ENCODE data around the gene TBCK.

Gene TBCK

DNA sequence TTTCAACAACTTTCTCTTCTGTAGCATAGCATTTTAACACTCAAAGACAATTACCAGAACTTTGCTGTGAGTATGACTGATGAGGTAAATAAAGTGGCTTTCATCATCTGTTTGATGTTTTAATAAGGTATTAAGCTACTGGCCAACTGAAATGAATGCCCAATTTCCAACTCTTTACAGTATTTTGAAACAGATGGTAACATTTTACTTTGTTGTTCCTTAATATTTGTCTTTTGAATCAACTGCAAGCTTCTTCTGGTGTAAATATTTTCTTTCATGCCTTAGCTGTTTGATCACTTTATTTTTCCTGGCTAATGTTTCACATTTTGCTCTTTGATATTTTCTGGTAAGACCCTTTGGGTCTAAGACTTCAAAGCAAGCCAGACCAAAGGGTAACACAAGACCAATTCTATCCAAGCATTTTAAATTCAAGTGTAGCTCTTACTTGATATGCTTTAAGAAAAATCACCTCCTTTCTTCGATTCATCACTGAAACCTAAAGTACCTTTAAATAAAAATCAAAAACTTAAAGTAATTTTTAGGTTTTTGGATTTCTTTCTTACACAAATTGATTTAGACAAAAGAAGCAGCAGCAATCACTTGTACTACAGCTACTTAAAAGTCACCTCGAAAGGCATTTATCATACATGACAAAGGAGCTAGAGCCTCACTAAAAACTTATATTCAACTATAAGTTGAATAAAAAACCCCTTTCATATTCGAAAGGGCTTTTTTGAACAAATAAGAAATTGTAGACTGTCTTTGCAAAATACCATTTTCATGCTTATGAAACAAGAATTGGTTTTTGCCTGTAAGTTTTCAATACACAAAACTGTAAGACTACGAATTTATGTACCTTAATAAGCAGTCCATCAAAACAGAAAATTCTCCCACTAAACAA, 57.6 kb downstream of the TBCK start:
- no peak overlapping the region for H3K4me2 ChIP-seq (ENCODE audit: low read length)
- no peak for TF ChIP-seq EZH2 (IDR thresholded peaks at IDR 0.05; ENCODE audit: borderline replicate concordance, low read length)
- TF ChIP-seq, protein P1, sequence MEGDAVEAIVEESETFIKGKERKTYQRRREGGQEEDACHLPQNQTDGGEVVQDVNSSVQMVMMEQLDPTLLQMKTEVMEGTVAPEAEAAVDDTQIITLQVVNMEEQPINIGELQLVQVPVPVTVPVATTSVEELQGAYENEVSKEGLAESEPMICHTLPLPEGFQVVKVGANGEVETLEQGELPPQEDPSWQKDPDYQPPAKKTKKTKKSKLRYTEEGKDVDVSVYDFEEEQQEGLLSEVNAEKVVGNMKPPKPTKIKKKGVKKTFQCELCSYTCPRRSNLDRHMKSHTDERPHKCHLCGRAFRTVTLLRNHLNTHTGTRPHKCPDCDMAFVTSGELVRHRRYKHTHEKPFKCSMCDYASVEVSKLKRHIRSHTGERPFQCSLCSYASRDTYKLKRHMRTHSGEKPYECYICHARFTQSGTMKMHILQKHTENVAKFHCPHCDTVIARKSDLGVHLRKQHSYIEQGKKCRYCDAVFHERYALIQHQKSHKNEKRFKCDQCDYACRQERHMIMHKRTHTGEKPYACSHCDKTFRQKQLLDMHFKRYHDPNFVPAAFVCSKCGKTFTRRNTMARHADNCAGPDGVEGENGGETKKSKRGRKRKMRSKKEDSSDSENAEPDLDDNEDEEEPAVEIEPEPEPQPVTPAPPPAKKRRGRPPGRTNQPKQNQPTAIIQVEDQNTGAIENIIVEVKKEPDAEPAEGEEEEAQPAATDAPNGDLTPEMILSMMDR (IDR thresholded peaks at IDR 0.05; ENCODE audit: low read length), result no peak
- H3K4me3 ChIP-seq (ENCODE audit: low read depth, low read length, poor library complexity, severe bottlenecking), result no peak overlapping the region
- H4K20me1 ChIP-seq (ENCODE audit: insufficient read depth, low read length), result no peaks in the 10 kb centered on the region
- no peaks in the 10 kb centered on the region for H3K9me2 ChIP-seq (ENCODE audit: low read depth, low read length)
- no peak overlapping the region for H2AFZ ChIP-seq (ENCODE audit: low read length)
- H3K27me3 ChIP-seq (ENCODE audit: insufficient read depth, low read length), result no peaks in the 10 kb centered on the region
- no peaks in the 10 kb centered on the region for H3F3A ChIP-seq (ENCODE audit: insufficient read depth, low read length)
- H3K4me1 ChIP-seq (ENCODE audit: insufficient read depth, low read length, severe bottlenecking), result no peaks in the 10 kb centered on the region
- H3K79me2 ChIP-seq (ENCODE audit: insufficient read depth, low read length), result no peaks in the 10 kb centered on the region
- H3K9me3 ChIP-seq (ENCODE audit: low read length), result no peaks in the 10 kb centered on the region
- peaks cover 15% of the 10 kb centered on the region for H3K36me3 ChIP-seq (ENCODE audit: insufficient read depth, low read length)
- H3K9ac ChIP-seq (ENCODE audit: low read length), result no peak overlapping the region
- no peak overlapping the region for H3K27ac ChIP-seq (ENCODE audit: low read depth, low read length, poor library complexity, severe bottlenecking)

DNA sequence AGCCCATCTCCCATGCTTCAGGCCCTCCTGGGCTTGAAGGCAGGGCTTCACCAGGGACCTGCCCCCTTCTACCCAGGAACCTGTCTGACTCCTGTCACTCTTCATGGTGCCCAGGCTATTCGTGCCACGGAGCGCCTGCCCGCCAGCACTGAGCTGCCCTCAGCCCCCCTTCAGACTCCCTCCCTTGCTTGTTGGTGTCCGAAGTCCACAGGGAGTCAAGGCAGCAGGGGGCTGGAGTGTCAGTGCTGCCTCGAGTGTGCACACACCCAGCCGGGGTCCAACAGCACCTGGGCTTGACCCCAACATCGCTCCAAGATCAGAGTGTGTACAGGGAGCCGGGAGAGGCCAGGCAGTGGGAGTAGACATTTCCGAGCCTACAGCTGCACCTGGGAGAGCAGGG, 59.8 kb downstream of the TBCK start:
- no peaks in the 10 kb centered on the region for H3K27me3 ChIP-seq (ENCODE audit: insufficient read depth, low read length)
- H3K9ac ChIP-seq (ENCODE audit: low read length), result no peak overlapping the region
- no peak for TF ChIP-seq EZH2 (IDR thresholded peaks at IDR 0.05; ENCODE audit: borderline replicate concordance, low read length)
- TF ChIP-seq, protein P1 (IDR thresholded peaks at IDR 0.05; ENCODE audit: low read length), result no peak
- H3K9me3 ChIP-seq (ENCODE audit: low read length), result no peaks in the 10 kb centered on the region
- H3K79me2 ChIP-seq (ENCODE audit: insufficient read depth, low read length), result no peaks in the 10 kb centered on the region
- no peak overlapping the region for H3K4me3 ChIP-seq (ENCODE audit: low read depth, low read length, poor library complexity, severe bottlenecking)
- no peak overlapping the region for H3K27ac ChIP-seq (ENCODE audit: low read depth, low read length, poor library complexity, severe bottlenecking)
- H3K4me2 ChIP-seq (ENCODE audit: low read length), result no peak overlapping the region
- H3K4me1 ChIP-seq (ENCODE audit: insufficient read depth, low read length, severe bottlenecking), result no peaks in the 10 kb centered on the region
- no peak overlapping the region for H2AFZ ChIP-seq (ENCODE audit: low read length)
- H4K20me1 ChIP-seq (ENCODE audit: insufficient read depth, low read length), result no peaks in the 10 kb centered on the region
- H3K9me2 ChIP-seq (ENCODE audit: low read depth, low read length), result no peaks in the 10 kb centered on the region
- H3F3A ChIP-seq (ENCODE audit: insufficient read depth, low read length), result no peaks in the 10 kb centered on the region
- H3K36me3 ChIP-seq (ENCODE audit: insufficient read depth, low read length), result peaks cover 15% of the 10 kb centered on the region

DNA sequence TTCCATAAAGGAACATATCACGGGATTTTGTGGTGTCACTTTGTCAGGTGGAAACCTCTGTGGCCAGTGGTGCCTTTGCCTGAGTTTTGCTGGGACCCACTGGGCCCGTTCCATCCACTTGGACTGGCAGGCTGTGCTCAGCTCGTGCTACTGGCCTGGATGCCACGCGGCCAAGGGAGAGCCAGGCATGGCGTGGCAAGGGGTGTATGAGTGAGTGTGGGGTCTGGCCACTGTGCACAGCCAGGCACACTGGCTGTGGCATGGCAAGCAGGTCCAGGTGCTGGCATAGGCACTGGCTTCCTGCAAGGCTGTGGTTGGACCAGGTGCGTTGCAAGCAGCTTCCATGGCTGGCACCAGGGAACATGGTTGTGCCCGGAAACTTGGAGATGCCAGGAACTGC, 60.8 kb downstream of the TBCK start:
- no peak overlapping the region for H3K27ac ChIP-seq (ENCODE audit: low read depth, low read length, poor library complexity, severe bottlenecking)
- no peaks in the 10 kb centered on the region; the same call in 1 of the 2 replicates for H3F3A ChIP-seq (ENCODE audit: insufficient read depth, low read length)
- no peaks in the 10 kb centered on the region for H3K79me2 ChIP-seq (ENCODE audit: insufficient read depth, low read length)
- no peak overlapping the region for H3K9ac ChIP-seq (ENCODE audit: low read length)
- no peak overlapping the region for H2AFZ ChIP-seq (ENCODE audit: low read length)
- no peak overlapping the region for H3K4me2 ChIP-seq (ENCODE audit: low read length)
- no peaks in the 10 kb centered on the region for H3K4me1 ChIP-seq (ENCODE audit: insufficient read depth, low read length, severe bottlenecking)
- no peak for TF ChIP-seq EZH2 (IDR thresholded peaks at IDR 0.05; ENCODE audit: borderline replicate concordance, low read length)
- TF ChIP-seq, protein P1 (IDR thresholded peaks at IDR 0.05; ENCODE audit: low read length), result no peak
- H3K9me3 ChIP-seq (ENCODE audit: low read length), result no peaks in the 10 kb centered on the region
- no peak overlapping the region for H3K4me3 ChIP-seq (ENCODE audit: low read depth, low read length, poor library complexity, severe bottlenecking)
- H4K20me1 ChIP-seq (ENCODE audit: insufficient read depth, low read length), result no peaks in the 10 kb centered on the region
- no peaks in the 10 kb centered on the region for H3K27me3 ChIP-seq (ENCODE audit: insufficient read depth, low read length)
- no peaks in the 10 kb centered on the region for H3K9me2 ChIP-seq (ENCODE audit: low read depth, low read length)
- H3K36me3 ChIP-seq (ENCODE audit: insufficient read depth, low read length), result peaks cover 15% of the 10 kb centered on the region
